ENCODE results near the gene UBE2Z. TPM values are rescaled to one million over a fixed set of nuclear protein-coding genes. Genes with fewer than 3 reads are reported as not detected.

UBE2Z gene
- total and polyA plus RNA-seq, 2 of the 13 experiments (the other 11 are each of a cell fraction or from before 2014, with no cell fraction given) = 63.2 to 122 TPM

DNA sequence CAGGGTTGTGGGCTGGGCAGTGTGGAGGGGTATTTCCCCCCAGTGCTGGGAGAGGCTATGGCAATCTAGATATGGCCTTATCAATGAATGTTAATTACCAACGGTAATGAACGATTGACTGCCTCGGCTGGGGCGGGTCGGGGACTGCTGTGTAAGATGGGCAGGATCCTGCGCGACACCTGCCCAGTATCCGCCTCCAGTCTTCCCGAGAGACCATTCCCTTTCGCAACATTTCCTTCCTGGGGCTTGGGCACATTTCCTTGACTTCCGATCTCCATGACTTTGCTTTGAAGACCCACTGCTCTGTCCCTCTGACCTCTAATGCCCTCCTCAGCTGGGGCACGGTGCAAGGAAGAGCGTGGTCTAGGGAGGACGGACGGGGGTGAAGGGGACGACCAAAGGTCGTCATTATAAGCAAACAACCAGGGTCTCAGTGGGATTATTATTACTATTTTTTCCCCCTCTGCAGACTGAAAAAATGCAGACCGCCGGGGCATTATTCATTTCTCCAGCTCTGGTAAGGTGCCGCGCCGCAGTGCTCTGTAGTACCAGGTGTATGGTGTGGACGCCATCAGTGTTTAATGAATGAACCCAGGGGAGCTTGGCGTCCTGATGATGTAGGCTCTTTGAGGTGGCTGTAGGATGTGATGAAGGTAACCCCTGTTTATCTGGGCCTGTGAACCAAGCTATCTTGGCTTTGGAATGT is 15.1 kb upstream of the UBE2Z start (continued):
- peak; percentile 95 for TF ChIP-seq POGK (CRISPR knock-in tag; conservative IDR thresholded peaks at IDR 0.05)
- no peak for TF ChIP-seq ZKSCAN1 (IDR thresholded peaks at IDR 0.05; ENCODE audit: low read length)
- TF ChIP-seq, protein P1, sequence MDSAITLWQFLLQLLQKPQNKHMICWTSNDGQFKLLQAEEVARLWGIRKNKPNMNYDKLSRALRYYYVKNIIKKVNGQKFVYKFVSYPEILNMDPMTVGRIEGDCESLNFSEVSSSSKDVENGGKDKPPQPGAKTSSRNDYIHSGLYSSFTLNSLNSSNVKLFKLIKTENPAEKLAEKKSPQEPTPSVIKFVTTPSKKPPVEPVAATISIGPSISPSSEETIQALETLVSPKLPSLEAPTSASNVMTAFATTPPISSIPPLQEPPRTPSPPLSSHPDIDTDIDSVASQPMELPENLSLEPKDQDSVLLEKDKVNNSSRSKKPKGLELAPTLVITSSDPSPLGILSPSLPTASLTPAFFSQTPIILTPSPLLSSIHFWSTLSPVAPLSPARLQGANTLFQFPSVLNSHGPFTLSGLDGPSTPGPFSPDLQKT (CRISPR knock-in tag; IDR thresholded peaks at IDR 0.05; ENCODE audit: borderline replicate concordance) = 0 out of 2 replicates have a peak, but pooled peaks have one; percentile 45
- TF ChIP-seq ZNF30 (CRISPR knock-in tag; IDR thresholded peaks at IDR 0.05) = no peak
- TF ChIP-seq, protein P2, sequence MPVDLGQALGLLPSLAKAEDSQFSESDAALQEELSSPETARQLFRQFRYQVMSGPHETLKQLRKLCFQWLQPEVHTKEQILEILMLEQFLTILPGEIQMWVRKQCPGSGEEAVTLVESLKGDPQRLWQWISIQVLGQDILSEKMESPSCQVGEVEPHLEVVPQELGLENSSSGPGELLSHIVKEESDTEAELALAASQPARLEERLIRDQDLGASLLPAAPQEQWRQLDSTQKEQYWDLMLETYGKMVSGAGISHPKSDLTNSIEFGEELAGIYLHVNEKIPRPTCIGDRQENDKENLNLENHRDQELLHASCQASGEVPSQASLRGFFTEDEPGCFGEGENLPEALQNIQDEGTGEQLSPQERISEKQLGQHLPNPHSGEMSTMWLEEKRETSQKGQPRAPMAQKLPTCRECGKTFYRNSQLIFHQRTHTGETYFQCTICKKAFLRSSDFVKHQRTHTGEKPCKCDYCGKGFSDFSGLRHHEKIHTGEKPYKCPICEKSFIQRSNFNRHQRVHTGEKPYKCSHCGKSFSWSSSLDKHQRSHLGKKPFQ (CRISPR knock-in tag; IDR thresholded peaks at IDR 0.05; ENCODE audit: insufficient replicate concordance) = no peak
- TF ChIP-seq ARNT (IDR thresholded peaks at IDR 0.05) = no peak
- TF ChIP-seq ZNF737 (CRISPR knock-in tag; IDR thresholded peaks at IDR 0.05; ENCODE audit: borderline replicate concordance) = no peak
- no peak for TF ChIP-seq EHMT2 (IDR thresholded peaks at IDR 0.05; ENCODE audit: borderline replicate concordance, low read depth, low read length)
- TF ChIP-seq ZNF335 (CRISPR knock-in tag; IDR thresholded peaks at IDR 0.05) = no peak
- 0 out of 2 replicates have a peak, but pooled peaks have one; percentile 40 for TF ChIP-seq ZNF784 (CRISPR knock-in tag; IDR thresholded peaks at IDR 0.05; ENCODE audit: borderline replicate concordance)
- TF ChIP-seq ZNF616 (CRISPR knock-in tag; IDR thresholded peaks at IDR 0.05; ENCODE audit: low read depth) = 0 out of 2 replicates have a peak, but pooled peaks have one; percentile 17
- TF ChIP-seq ZNF724P (CRISPR knock-in tag; IDR thresholded peaks at IDR 0.05; ENCODE audit: borderline replicate concordance) = no peak; the same call in 1 of the 2 replicates
- peak; percentile 49; the same call in 1 of the 2 replicates for TF ChIP-seq ZNF556 (CRISPR knock-in tag; IDR thresholded peaks at IDR 0.05; ENCODE audit: borderline replicate concordance)
- TF ChIP-seq ZNF256 (CRISPR knock-in tag; conservative IDR thresholded peaks at IDR 0.05) = no peak
- peak; percentile 57; the same call in 1 of the 2 replicates for TF ChIP-seq NR2F2 (IDR thresholded peaks at IDR 0.05; ENCODE audit: borderline replicate concordance, low read depth)
- TF ChIP-seq ELF3 (CRISPR knock-in tag; IDR thresholded peaks at IDR 0.05) = no peak
- TF ChIP-seq ATF3 (CRISPR knock-in tag; IDR thresholded peaks at IDR 0.05) = no peak
- no peak for TF ChIP-seq GATA4 (IDR thresholded peaks at IDR 0.05; ENCODE audit: borderline replicate concordance, low read depth)
- TF ChIP-seq ZNF552 (CRISPR knock-in tag; IDR thresholded peaks at IDR 0.05; ENCODE audit: borderline replicate concordance) = 0 out of 2 replicates have a peak, but pooled peaks have one; percentile 52
- no peak for TF ChIP-seq THAP7 (CRISPR knock-in tag; IDR thresholded peaks at IDR 0.05)
- no peak for TF ChIP-seq ZGPAT (CRISPR knock-in tag; IDR thresholded peaks at IDR 0.05)
- TF ChIP-seq ZFP62 (CRISPR knock-in tag; IDR thresholded peaks at IDR 0.05) = no peak

Data from HepG2 (cell line).